GM19351 (cell line): Measurements from ENCODE around the gene KIF3C.
A peak's percentile ranks its signal among the peaks of the same experiment; 100 is the strongest.

Experiments used
- ATAC-seq: cut with Tn5 transposase; IDR thresholded peaks from one replicate; pipeline ENCODE4 v1.9.1; 2021; ENCODE audit warnings: mild to moderate bottlenecking, moderate library complexity; ENCODE audit not compliant: unreplicated experiment

KIF3C gene

DNA sequence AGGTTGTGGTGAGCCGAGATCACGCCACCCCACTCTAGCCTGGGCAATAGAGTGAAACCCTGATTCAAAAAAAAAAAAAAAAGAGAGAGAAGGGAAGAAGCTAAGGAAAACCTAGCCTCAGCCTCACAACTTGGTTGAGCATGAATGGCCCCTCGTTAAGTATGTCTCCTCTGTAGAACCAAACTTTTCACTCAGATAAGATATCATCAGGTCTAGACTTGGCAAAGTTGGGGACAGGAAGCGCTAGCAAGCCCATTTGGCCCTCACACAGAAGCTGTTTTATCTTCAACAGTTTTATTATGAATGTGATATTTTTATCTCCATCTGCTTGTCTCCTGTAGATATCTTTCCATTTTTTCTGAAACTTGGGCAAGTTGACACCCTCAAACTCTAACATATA lies 100.5 kb downstream of the KIF3C start:
- no peak for ATAC-seq

DNA sequence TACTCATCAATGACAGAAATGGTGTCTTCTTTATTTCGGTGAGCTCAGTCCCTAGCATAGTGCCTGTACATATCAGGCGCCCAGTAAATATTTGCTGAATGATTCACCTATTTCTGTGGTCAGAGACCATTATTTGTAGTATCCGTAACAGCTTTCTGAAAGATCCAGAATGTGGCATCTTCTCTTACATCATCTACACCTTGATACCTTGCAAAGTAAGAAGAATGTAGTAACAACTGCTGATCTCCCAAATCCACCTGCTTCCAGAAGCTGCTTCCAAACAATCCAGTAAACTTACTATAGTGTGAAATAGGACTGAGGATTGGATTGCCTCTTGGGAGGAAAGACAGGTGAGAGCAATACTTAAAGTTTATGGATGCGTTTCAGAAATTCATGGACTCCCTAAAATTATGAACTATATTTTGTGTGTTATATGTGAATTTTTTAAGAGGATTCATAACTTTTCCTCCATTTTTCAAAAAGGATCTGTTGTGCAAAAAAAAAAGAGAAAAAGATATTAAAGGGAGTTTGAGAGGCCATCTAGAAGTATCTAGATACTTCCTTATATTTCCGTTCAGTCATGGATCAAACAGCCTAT lies 103.1 kb downstream of the KIF3C start:
- no peak for ATAC-seq

DNA sequence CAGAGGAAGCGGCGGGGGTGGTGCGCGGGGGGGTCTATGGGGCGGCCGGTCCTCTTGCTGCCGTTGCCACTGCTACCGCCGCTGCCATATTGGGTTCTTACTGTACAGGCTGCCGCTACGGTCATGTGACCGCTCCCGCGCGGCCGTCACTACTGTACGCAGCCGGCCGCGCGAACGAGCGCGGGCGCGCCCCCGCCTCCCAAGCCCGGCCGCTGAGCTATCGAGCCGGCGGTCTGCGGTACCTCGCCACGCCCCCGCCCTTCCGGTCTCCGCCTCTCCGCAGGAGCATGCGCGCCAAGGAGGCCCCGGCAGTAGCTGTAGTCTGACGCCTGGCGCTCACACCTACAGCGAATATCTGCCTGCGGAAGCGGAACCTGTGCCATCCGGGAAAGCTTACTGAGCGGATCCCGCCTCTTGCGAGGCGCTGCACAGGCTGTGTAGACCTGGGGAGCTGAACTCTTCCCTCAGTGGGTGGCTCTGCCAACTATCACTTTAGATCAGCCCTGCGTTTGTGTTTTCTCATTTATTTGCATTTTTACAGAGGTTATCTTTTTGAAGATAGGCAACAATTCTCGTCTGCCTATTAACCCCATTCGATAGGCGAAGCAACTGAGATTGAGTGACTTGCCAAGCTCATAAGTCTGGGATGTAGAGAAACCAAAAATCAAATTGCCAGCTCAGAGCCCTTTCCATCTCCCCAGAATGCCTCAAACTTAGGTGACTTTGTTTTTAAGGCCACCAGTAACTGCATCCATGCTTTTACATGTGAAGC lies 103.8 kb downstream of the KIF3C start, which contains the start of gene ASXL2:
TSS of gene ASXL2 (minus strand) at position 127 of the 772 bp plus-strand sequence. CDS start 265 bp downstream, outside the sequence.
- peak; percentile 87 for ATAC-seq

DNA sequence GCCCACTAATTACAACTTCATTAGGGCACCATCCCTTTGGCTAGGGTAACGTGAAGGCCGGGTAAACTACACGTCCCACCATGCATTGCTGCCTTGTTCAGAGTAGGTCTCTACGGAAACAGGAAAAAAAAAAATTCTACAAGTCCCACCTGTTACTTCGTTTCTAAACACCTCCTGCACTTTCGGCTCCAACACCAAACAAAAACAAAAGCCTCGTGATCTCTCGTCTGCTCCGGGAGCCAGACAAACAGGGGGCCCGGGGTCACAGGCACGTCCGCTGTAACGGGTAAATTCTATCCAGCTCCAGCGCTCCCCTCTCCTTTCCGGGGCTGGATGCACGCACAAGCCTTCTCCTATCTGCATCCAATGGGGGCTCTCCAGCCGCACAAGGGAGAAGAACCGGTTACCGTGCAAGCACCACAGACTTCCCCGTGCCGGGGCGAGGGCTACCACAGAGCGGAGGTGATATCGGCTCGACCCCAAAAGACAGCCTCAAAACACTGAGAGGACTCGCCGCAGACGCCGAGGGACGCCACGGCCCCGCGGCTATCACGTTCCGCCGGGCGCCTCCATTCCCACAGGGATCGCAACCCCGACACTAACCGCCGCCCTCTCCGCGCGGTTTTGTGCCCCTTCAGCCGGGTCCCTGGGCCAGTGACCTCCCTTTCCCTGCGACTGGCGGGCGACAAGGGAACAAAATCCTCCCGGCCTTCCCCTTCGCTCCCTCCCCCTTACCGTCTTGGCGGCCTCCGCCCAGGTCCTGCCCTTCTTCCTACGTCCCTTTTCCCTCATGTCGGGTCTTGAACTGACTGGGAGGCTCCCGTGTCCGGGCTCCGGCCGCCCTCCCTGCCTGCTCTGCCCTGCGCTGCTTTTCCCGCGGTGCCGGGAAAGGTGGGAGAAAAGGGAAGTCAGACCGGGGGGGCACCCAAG lies 104.6 kb downstream of the KIF3C start:
- peak; percentile 60 for ATAC-seq
